HepG2 (cell line): Measurements from ENCODE around the gene SLC7A6OS. TPM values are rescaled to one million over a fixed set of nuclear protein-coding genes. Genes with fewer than 3 reads are reported as not detected.
A peak's percentile ranks its signal among the peaks of the same experiment; 100 is the strongest.

ENCODE experiments used
- KLF13 ChIP-seq: sonication (generic); formaldehyde crosslinking; IDR thresholded peaks from 2 replicates; pipeline ENCODE4 v1.4.0; 2020; ENCODE audit warnings: mild to moderate bottlenecking, missing genetic modification reagents
- RBM39 ChIP-seq: fragments of 200-400 bp; formaldehyde crosslinking; IDR thresholded peaks from one replicate; pipeline ENCODE4 v1.6.1; 2018; ENCODE audit warnings: antibody characterized with exemption, mild to moderate bottlenecking, low read depth, low read length; ENCODE audit not compliant: poor library complexity, severe bottlenecking
- RELA ChIP-seq: sonication (generic); formaldehyde crosslinking; IDR thresholded peaks from 2 replicates; pipeline ENCODE4 v1.4.0; 2020; ENCODE audit warnings: missing genetic modification reagents
- SMAD9 ChIP-seq: sonication (generic); formaldehyde crosslinking; IDR thresholded peaks from 2 replicates; pipeline ENCODE4 v1.5.1; 2020; ENCODE audit warnings: mild to moderate bottlenecking, missing genetic modification reagents
- SMC3 ChIP-seq: IDR thresholded peaks from 2 replicates; pipeline ENCODE4 v1.6.1; 2011; ENCODE audit warnings: low read length, improper control_type of control experiment
- SP4 ChIP-seq: sonication (generic); formaldehyde crosslinking; IDR thresholded peaks from 2 replicates; pipeline ENCODE4 v1.8.1; 2023; ENCODE audit warnings: mild to moderate bottlenecking, missing genetic modification reagents
- XBP1 ChIP-seq: sonication (generic); formaldehyde crosslinking; IDR thresholded peaks from 2 replicates; pipeline ENCODE4 v1.5.0; 2020; ENCODE audit warnings: missing genetic modification reagents
- ZBTB3 ChIP-seq: sonication (generic); formaldehyde crosslinking; IDR thresholded peaks from 2 replicates; pipeline ENCODE4 v1.4.0; 2020; ENCODE audit warnings: low read depth, mild to moderate bottlenecking, moderate library complexity, missing genetic modification reagents, borderline replicate concordance
- ZNF326 ChIP-seq: sonication (generic); formaldehyde crosslinking; IDR thresholded peaks from 2 replicates; pipeline ENCODE4 v1.4.0; 2020; ENCODE audit warnings: missing genetic modification reagents, borderline replicate concordance
- ZNF414 ChIP-seq: sonication (generic); formaldehyde crosslinking; IDR thresholded peaks from 2 replicates; pipeline ENCODE4 v1.5.0; 2020; ENCODE audit warnings: missing genetic modification reagents
- ZNF652 ChIP-seq: IDR thresholded peaks from 2 replicates; pipeline ENCODE4 v1.6.1; 2016; ENCODE audit warnings: low read depth, borderline replicate concordance
- ZNF687 ChIP-seq: sonication (generic); formaldehyde crosslinking; IDR thresholded peaks from 2 replicates; pipeline ENCODE4 v1.5.1; 2020; ENCODE audit warnings: mild to moderate bottlenecking, missing genetic modification reagents, moderate library complexity
- ZNF710 ChIP-seq: sonication (generic); formaldehyde crosslinking; IDR thresholded peaks from 2 replicates; pipeline ENCODE4 v1.5.0; 2020; ENCODE audit warnings: mild to moderate bottlenecking, missing genetic modification reagents, borderline replicate concordance
- ZNF777 ChIP-seq: sonication (generic); formaldehyde crosslinking; IDR thresholded peaks from 2 replicates; pipeline ENCODE4 v1.4.0; 2020; ENCODE audit warnings: missing genetic modification reagents
- ZSCAN25 ChIP-seq: sonication (generic); formaldehyde crosslinking; IDR thresholded peaks from 2 replicates; pipeline ENCODE4 v1.8.0; 2022; ENCODE audit warnings: mild to moderate bottlenecking, missing genetic modification reagents
- ZSCAN29 ChIP-seq: sonication (generic); formaldehyde crosslinking; conservative IDR thresholded peaks from 2 replicates; pipeline ENCODE4 v1.4.0; 2020; ENCODE audit warnings: mild to moderate bottlenecking, missing genetic modification reagents
- ZSCAN30 ChIP-seq: sonication (generic); formaldehyde crosslinking; IDR thresholded peaks from 2 replicates; pipeline ENCODE4 v1.5.0; 2020; ENCODE audit warnings: mild to moderate bottlenecking, missing genetic modification reagents
- polyA plus RNA-seq, 8 experiments: library from polyadenylated mRNA; depleted of rRNA in 3 of 8; stranded (reverse) in 7 of 8; unstranded in 1 of 8; fragments of >200 nt; fragmentation: Illumina TruSeq in 4 of 8; extraction: Trizol in 4 of 8; gene quantifications; 2 replicates each; pipeline versions ENCODE4 v1.2.1 to v1.2.3, GENCODE V29; 2011 to 2016; ENCODE audit warnings: low read depth in 4 of 8, missing spikeins in 1 of 8, mixed read lengths in 1 of 8; ENCODE audit not compliant: insufficient read depth in 1 of 8
- total RNA-seq, 5 experiments: library from RNA; depleted of rRNA; stranded (reverse); fragments of >200 nt; fragmentation: Illumina TruSeq; extraction: Trizol; gene quantifications; 2 replicates each; pipeline ENCODE4 v1.2.3, GENCODE V29; 2016; ENCODE audit warnings: low read depth in 1 of 5

The SLC7A6OS gene
- total and polyA plus RNA-seq, 2 of the 13 experiments (the other 11 are each of a cell fraction or from before 2014, with no cell fraction given): 11.2 to 21.5 TPM

- no peak for TF ChIP-seq SMC3
- peak; percentile 95 for TF ChIP-seq ZBTB3 (CRISPR knock-in tag)
- peak; percentile 97 for TF ChIP-seq ZNF710 (CRISPR knock-in tag)
- TF ChIP-seq ZSCAN25 (CRISPR knock-in tag): peak; percentile 90
- TF ChIP-seq ZNF326 (CRISPR knock-in tag): no peak
- peak; percentile 89 for TF ChIP-seq RBM39
- peak; percentile 93 for TF ChIP-seq XBP1 (CRISPR knock-in tag)
- TF ChIP-seq ZNF777 (CRISPR knock-in tag): peak; percentile 88
- TF ChIP-seq ZNF414 (CRISPR knock-in tag): peak; percentile 99
- peak; percentile 100 for TF ChIP-seq ZNF687 (CRISPR knock-in tag)
- peak; percentile 99 for TF ChIP-seq SMAD9 (CRISPR knock-in tag)
- TF ChIP-seq RELA (CRISPR knock-in tag): peak; percentile 83; the same call in 1 of the 2 replicates
- peak; percentile 94 for TF ChIP-seq SP4 (CRISPR knock-in tag)
- TF ChIP-seq KLF13 (CRISPR knock-in tag): peak; percentile 99
- no peak for TF ChIP-seq ZSCAN29 (CRISPR knock-in tag)
- TF ChIP-seq ZSCAN30 (CRISPR knock-in tag): peak; percentile 47
- peak; percentile 66 for TF ChIP-seq ZNF652
Observed at GRCh38 chr16:68310774-68311511, at the start of gene SLC7A6OS, which contains the start of gene PRMT7 (continued).
